Measurements from ENCODE around the gene KIF3A. TPM values are rescaled to one million over a fixed set of nuclear protein-coding genes. Genes with fewer than 3 reads are reported as not detected.

The KIF3A gene
- polyA plus RNA-seq, 1 of the 3 experiments (the other 2 are of a cell fraction) = 5.1 TPM

GRCh38 chr5:132773114-132773513 is 35.8 kb upstream of the KIF3A start:
- CTCF ChIA-PET = interaction anchor here (1.0 to 3.0 kb wide), 4 partner anchors 18 to 55 kb away, joined by 3 to 13 read pairs (median 4); partner anchors contain the start of gene CCNI2
- Histone ChIP-seq H3K27me3 (ENCODE audit: insufficient read depth) (no peaks in the 10 kb centered on the region), H3K9me3 (no peaks in the 10 kb centered on the region), H3F3A (replicated peaks; ENCODE audit: insufficient read depth) (no peaks in the 10 kb centered on the region), H3K36me3 (replicated peaks in 1 of 2; ENCODE audit: control insufficient read depth in 1 of 2, insufficient read depth in 2 of 2, low read length in 1 of 2) (no peaks in the 10 kb centered on the region), H3K9ac (no peak overlapping the region), H3K9me2 (no peaks in the 10 kb centered on the region), H3K27ac (ENCODE audit: low read depth in 2 of 2, low read length in 1 of 2) (no peak overlapping the region), H3K79me2 (ENCODE audit: insufficient read depth) (peaks cover 82% of the 10 kb centered on the region), H4K20me1 (ENCODE audit: insufficient read depth) (peaks cover 19% of the 10 kb centered on the region; the same call in 1 of the 2 replicates), H3K4me1 (ENCODE audit: control insufficient read depth in 1 of 2, insufficient read depth in 2 of 2, low read depth in 1 of 2, low read length in 1 of 2) (peaks cover 16 to 53% of the 10 kb centered on the region in 2 experiments; a peak in 2 of 4 replicates), H3K4me3 (ENCODE audit: low read depth in 2 of 2, low read length in 1 of 2) (no peak overlapping the region), H2AFZ (ENCODE audit: low read depth) (no peak overlapping the region), H3K4me2 (no peak overlapping the region)
- peak; percentile 15 for DNase-seq
- POLR2A ChIA-PET = no interaction called here
- 100% methylated on average over 3 of the region's 5 CpGs for WGBS (ENCODE audit: low lambda C conversion rate)
- TF ChIP-seq FOSL2 (IDR thresholded peaks at IDR 0.05; ENCODE audit: borderline replicate concordance, low read depth) (no peak), MAX (IDR thresholded peaks at IDR 0.05; ENCODE audit: low read depth) (no peak), MXI1 (IDR thresholded peaks at IDR 0.05; ENCODE audit: low read depth, low read length) (no peak), RXRA (IDR thresholded peaks at IDR 0.05; ENCODE audit: borderline replicate concordance, low read depth) (no peak), FOXM1 (IDR thresholded peaks at IDR 0.05; ENCODE audit: low read depth) (no peak), FOXJ3 (CRISPR knock-in tag; IDR thresholded peaks at IDR 0.05) (no peak), TAF1 (IDR thresholded peaks at IDR 0.05; ENCODE audit: borderline replicate concordance, low read depth, low read length) (no peak), CHD2 (IDR thresholded peaks at IDR 0.05; ENCODE audit: low read length, partially characterized antibody) (no peak), PBX3 (IDR thresholded peaks at IDR 0.05) (no peak), REST (IDR thresholded peaks at IDR 0.05; ENCODE audit: low read depth, low read length) (no peak), TCF12 (IDR thresholded peaks at IDR 0.05) (no peak), ELF1 (IDR thresholded peaks at IDR 0.05) (no peak), YY1 (IDR thresholded peaks at IDR 0.05; ENCODE audit: low read depth) (no peak), MEF2A (IDR thresholded peaks at IDR 0.05; ENCODE audit: borderline replicate concordance, low read depth) (no peak), USF2 (IDR thresholded peaks at IDR 0.05; ENCODE audit: borderline replicate concordance, low read depth, low read length) (no peak), SIN3A (IDR thresholded peaks at IDR 0.05; ENCODE audit: borderline replicate concordance, low read depth, low read length) (no peak), POLR2AphosphoS5 (IDR thresholded peaks at IDR 0.05; ENCODE audit: low read depth, low read length) (no peak)

Measured in SK-N-SH (cell line).